Ecto neural progenitor cell (in vitro differentiated cells): Measurements from ENCODE around the gene C7orf33.
"Not testable (repeated sequence)": the region's sequence is repeated elsewhere in the genome, so short reads cannot be mapped to it uniquely, and the experiment has no call there.

ENCODE experiments used
- DNase-seq: peaks from one replicate; pipeline ENCODE4 v3.0.0-alpha.2; 2018; ENCODE audit warnings: low spot score

Gene C7orf33

DNA sequence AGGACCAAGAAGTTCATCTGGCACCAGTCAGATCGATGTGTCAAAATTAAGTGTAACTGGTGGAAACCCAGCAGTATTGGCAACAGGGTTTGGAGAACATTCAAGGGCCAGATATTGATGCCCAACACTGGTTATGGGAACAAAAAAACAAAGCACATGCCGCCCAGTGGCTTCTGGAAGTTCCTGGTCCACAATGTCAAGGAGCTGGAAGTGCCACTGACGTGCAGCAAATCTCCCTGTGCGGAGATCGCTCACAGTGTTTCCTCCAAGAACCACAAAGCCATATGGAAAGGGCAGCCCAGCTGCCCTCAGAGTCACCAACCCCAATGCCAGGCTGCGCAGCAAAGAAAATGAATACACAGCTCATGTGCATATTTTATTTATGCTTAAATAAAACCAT lies 10.1 kb upstream of the C7orf33 start:
- no peak for DNase-seq

GRCh38 chr7:148581624-148582023 lies 8.9 kb upstream of the C7orf33 start:
- no peak for DNase-seq

GRCh38 chr7:148584154-148584827 lies 6.3 kb upstream of the C7orf33 start:
- DNase-seq, result no peak

DNA sequence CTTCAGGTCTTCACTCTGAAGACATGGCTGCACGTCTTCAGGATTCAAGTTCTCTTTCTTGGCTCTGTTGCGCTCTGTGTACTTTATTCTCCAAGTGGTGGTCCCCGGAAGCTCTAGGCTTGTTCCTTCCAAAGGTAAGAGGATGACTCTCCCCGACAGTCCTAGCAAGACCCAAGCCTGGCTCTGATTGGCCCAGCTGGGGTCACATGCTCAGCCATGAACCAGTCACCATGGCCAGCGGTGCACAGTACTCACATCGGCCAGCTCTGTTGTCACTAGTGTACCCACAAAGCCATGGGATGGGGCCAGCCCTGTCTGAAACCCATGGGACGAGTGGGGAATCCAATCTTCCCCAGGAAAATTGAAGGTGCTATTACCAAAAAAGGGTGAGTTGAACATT lies 5.2 kb upstream of the C7orf33 start:
- no peak for DNase-seq

DNA sequence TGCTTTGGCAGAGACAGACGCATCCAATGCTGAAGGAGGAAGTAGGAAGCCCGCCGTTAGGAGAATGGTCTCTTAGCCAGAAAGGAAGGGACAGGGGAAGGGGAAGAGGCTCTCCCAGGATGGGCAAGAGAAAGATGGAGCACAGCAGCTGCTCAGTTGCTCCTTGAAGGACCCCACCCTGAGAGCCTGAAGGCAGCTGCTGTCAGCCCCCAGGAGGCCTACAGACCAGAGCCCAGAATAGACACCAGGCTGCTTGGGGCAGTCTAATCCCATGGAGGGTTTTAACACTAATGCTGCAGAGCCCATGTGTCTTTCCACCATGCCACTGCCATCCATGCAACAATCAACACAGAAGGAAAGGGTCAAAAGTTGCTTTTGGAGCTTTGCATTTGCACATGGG lies 3.5 kb upstream of the C7orf33 start:
- no peak for DNase-seq

- no peak for DNase-seq
These were observed 2.4 kb upstream of the C7orf33 start for GRCh38 chr7:148588168-148588567.

DNA sequence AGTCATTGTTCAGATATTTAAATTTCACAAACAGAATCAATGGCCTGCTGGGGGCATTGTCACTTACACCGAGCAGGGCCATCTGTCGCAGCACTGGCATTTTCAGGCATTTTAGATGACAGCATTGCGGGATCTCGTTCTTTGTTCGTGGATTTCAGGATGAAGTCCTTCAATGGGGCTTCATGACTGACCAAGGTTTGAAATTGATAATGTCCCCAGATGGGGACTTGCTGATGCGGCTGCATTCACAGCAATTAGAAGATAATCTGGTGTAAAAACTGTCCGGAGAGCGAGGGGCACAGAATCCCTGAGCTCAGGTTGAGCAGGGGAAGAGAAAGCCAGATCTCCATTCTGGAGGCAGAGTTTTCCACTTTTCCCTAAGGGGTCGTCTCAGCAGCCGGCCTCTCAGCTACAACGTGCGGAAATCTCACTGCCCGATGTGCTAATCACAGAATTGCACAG lies 1.9 kb upstream of the C7orf33 start:
- DNase-seq, result no peak

- DNase-seq, result no peak
These were observed 926 bp upstream of the C7orf33 start for GRCh38 chr7:148589640-148590039.

GRCh38 chr7:148596354-148596753 lies 5.8 kb downstream of the C7orf33 start:
- not testable (repeated sequence) for DNase-seq

DNA sequence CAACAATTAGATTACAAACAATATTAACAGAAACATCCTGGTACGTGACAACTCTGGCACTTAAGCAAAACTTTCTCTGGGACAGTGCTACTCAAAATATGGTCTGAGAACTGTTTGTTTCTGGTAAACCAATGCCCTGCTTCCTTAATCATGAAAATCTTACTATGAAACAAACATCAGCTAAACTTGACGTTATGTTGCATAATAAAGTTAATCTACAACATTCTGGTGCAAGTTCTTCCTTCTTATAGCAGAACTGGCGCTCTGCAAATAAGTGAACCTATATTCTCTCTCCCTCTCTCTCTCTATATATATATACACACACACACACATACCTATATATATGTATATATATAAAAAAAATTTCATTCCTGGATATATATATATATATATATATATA lies 7.8 kb downstream of the C7orf33 start:
- no peak for DNase-seq

DNA sequence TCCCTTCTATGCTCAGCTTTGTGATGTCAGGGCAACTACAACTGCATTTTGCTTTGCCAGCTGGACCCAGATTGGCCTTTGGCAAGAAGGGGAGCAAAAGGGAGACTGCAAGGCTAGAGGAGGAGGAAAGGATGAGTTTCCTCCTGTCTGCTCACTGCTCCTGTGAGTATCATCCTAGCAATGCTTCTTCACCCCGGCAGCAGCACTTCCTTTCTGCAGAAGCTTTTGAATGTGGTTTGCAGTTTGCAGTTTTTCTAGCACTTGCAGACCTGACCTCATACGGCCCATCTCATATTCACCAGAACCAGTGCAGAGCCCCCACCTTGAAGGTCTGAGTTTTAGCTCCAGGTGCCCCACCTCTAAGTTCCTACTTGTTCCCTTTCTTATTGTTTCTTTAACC lies 14.8 kb downstream of the C7orf33 start:
- no peak for DNase-seq

GRCh38 chr7:148607151-148607661 lies 16.6 kb downstream of the C7orf33 start:
- DNase-seq, result no peak

DNA sequence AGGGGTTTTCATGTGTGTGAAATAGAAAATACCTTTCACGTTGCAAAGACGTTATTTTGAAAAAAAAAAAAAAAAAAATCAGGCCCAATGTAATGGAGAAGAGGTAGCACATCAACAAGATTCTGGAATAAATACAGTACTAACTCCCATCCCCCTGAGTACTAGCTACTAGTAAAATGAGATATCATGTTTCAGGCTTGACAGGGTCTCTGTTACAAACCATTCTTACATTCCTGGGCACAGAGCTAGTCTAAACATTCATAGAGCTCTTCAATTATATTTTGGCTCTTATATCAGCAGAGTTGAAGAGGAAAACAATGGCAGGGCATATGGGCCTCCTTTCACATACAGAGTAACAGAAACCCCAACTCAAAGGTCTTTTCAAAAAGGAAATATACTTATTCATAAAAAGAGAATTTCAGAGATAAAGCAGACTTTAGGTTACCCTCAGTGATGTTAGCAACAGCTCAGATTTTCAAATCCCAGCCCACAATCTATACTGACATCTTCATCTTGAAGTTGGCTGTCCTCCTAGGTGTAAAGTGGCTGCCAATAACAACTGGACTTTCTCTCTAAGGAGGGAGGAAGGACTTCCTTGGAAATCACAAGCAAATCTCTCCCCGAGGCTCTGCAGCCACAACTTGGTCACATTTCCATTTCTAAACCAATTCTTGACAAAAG lies 18.6 kb downstream of the C7orf33 start:
- no peak for DNase-seq

DNA sequence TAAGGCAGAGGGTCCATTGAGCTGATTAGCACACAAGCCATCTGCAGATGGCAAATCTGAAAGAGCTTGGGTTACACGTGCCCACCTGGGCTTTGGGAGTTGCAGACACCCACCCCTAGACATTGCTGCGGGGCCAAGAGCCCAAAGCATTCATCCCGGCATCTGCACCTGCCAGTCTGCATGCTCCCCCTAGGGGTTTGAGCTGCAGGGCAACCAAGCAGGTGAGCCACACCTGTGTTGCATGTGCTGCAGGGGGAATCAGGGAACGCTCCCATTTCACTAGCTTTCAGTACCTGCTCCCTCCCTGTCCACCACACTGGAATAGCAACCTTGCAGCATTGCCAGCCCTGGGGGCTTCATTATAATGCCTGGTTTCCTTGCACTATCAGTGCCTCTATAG lies 21.1 kb downstream of the C7orf33 start:
- DNase-seq, result no peak

DNA sequence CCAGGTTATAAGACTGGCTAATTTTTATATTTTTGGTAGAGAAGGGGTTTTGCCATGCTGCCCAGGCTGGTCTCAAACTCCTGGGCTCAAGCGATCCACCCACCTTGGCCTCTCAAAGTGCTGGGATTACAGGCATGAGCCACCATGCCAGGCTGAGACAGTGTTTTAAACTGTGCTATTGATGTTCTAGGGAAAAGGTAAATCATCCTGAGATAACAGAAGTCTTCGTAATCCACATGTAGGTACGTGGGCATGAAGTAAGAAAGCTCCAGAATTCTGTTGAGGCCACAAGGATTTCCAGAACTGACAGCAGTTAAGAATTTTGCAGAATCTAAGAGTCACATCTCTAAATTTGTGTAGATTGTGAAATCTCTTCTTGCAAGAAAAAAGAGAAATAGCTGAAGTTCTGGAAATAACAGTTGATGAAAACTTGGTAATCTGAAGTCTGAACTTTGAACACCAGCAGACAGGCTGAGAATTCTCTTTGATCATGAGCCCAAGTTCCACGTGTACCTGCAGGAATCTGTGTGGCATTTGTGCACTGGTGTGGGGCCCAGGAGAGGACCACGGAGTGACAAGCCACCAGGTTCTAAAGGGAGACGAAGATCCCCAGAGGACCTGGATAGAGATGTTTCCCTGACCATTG lies 24.6 kb downstream of the C7orf33 start:
- no peak for DNase-seq

DNA sequence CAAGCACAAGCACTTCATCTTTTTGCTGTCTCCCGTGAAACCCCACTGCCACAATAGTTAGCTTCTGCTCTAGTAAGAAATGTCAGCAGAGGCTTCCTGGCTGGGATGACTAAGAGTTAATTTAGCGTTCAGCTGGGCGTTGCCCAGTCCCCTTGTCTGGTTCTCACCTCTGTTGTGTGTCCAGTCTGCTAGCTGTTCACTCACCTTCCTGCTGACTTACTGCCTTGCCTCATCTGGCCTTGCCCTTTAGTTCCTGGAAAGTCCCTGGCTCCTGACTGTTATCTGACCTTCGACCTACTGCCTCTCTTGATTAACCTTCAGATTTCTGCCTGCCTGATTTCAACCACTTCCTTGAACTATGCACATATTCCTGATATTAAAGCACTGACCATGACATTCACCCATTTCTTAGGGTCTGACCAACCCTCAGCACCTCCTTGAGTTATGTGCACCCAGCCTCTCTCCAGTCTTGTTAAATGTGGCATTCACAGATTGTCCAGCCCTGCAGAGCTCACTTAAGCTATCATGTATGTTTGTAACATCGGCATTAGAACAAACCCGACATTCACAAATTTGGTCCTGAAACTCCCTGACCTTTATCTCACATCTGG lies 30.3 kb downstream of the C7orf33 start:
- DNase-seq, result no peak

DNA sequence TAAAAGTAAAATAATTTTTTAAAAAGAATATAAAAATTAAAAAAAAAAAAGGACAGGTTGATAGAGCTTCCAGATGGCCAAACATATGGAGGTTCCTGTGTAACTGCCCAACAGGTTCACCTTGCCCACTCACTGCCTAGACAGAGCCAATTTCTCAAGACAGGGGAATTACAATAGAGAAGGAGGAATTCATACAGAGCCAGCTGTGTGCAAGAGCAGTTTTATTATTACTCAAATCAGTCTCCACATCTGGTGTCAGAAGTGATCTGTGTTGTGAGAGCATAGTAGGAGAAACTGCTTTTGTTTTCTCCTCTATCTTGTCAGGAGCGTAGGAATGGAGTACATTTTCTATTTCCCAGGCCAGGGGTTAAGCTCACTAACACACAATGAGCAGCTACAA lies 31.0 kb downstream of the C7orf33 start:
- DNase-seq, result no peak

GRCh38 chr7:148622887-148623585 lies 32.5 kb downstream of the C7orf33 start:
- DNase-seq, result no peak

GRCh38 chr7:148623586-148624282 lies 33.2 kb downstream of the C7orf33 start:
- no peak for DNase-seq

DNA sequence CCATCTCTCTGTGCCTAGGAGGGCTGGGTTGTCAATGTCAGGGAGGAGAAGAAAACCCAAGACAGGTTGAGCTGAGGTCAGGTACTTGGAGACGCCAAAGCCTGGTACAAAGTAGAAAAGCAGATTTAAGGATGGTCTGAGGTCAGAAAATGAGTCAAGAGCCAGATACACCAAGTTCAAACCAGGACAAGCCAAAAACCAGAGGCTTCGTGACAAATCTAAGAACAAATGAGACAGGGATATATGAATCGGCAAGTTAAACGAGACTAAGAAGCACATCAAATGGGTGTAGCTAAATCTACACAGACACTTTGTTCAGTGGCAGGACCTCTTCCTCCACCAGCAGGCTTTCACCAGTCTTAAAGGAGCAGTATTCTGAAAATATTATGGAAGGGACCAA lies 34.2 kb downstream of the C7orf33 start:
- DNase-seq, result no peak

DNA sequence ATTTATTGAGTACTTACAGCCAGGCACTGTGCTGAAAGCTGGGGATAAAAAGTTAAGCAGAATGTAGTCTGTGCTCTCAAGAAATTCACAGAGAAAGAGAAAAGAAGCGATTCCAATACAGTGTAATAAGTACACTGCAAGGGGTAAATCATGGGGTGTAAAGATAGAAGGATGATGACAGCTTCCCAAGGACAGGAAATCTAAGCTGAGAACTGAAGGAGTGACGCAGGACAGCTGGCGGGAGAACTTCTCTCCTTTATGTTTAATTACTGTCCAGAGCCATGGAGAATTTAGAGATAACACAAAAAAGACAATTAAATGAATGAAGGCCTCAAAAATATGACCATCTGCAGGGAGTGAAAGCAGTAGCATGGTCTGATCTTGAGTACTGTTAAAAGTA lies 34.8 kb downstream of the C7orf33 start:
- no peak for DNase-seq
